Measurements from ENCODE around the gene OR2T29. TPM values are rescaled to one million over a fixed set of nuclear protein-coding genes. Genes with fewer than 3 reads are reported as not detected.

OR2T29 gene
- total and polyA plus RNA-seq, 2 experiments from 2014 or later, result not detected

GRCh38 chr1:248593226-248593625 is 30.7 kb upstream of the OR2T29 start:
- H3K27ac ChIP-seq, result no peak overlapping the region
- TF ChIP-seq CTCF (IDR thresholded peaks at IDR 0.05; ENCODE audit: low read depth, low read length), result no peak
- H3K36me3 ChIP-seq, result no peaks in the 10 kb centered on the region
- no peaks in the 10 kb centered on the region for H3K4me1 ChIP-seq (ENCODE audit: low read depth)
- no peak overlapping the region for H3K4me3 ChIP-seq
- H3K27me3 ChIP-seq, result no peaks in the 10 kb centered on the region
- DNase-seq (ENCODE audit: low read depth in 1 of 2, low spot score in 1 of 2), result no peak
- no peaks in the 10 kb centered on the region for H3K9me3 ChIP-seq (ENCODE audit: low read depth)

DNA sequence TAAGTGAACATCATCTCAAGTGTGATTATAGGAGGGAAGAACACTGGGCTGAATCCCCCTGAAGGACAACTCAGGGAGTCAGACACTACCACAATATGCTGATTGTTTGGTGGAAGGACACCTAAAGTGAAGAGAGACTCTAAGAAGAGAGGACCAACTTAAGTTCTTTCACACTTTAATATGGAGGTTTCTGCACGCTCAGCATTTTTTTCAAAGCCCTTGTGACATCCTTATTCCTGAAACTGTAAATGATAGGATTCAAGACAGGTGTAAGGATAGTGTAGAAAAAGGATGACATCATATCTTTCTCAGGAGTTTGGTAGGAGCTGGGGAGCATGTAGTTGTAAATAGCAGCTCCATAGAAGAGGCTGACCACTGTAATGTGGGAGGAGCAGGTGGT is 30.1 kb upstream of the OR2T29 start:
- Histone ChIP-seq H3K9me3 (ENCODE audit: low read depth) (no peaks in the 10 kb centered on the region), H3K36me3 (no peaks in the 10 kb centered on the region), H3K4me3 (no peak overlapping the region), H3K27ac (no peak overlapping the region), H3K27me3 (no peaks in the 10 kb centered on the region), H3K4me1 (ENCODE audit: low read depth) (no peaks in the 10 kb centered on the region)
- DNase-seq (ENCODE audit: low read depth in 1 of 2, low spot score in 1 of 2), result no peak
- no peak for TF ChIP-seq CTCF (IDR thresholded peaks at IDR 0.05; ENCODE audit: low read depth, low read length)

DNA sequence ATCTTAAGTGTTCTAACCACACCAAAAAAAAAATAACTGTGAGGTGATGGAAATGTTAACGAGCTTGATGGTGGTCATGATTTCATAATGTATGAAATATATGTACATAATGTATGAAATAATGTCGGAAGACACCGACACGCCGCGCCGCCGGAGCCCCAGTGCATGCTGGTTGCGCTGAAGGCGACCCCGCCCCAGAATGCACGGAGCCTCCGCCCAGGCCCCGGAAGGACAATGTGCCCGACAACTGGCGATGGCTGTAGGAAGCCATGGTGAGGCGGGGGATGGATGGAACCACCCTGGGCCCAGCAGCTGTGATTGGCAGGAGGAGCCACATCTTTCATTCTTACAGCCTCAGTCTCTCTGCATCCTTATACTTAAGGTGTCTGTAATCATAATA is 27.5 kb upstream of the OR2T29 start:
- Histone ChIP-seq H3K4me3 (no peak overlapping the region), H3K9me3 (ENCODE audit: low read depth) (no peaks in the 10 kb centered on the region), H3K4me1 (ENCODE audit: low read depth) (no peaks in the 10 kb centered on the region), H3K27me3 (no peaks in the 10 kb centered on the region), H3K36me3 (no peaks in the 10 kb centered on the region), H3K27ac (no peak overlapping the region)
- no peak for TF ChIP-seq CTCF (IDR thresholded peaks at IDR 0.05; ENCODE audit: low read depth, low read length)
- DNase-seq (ENCODE audit: low read depth in 1 of 2, low spot score in 1 of 2), result no peak

GRCh38 chr1:248589334-248589733 is 26.8 kb upstream of the OR2T29 start:
- no peak for DNase-seq (ENCODE audit: low read depth in 1 of 2, low spot score in 1 of 2)
- no peak overlapping the region for H3K27ac ChIP-seq
- no peak overlapping the region for H3K4me3 ChIP-seq
- TF ChIP-seq CTCF (IDR thresholded peaks at IDR 0.05; ENCODE audit: low read depth, low read length), result no peak
- H3K36me3 ChIP-seq, result no peaks in the 10 kb centered on the region
- H3K9me3 ChIP-seq (ENCODE audit: low read depth), result no peaks in the 10 kb centered on the region
- H3K4me1 ChIP-seq (ENCODE audit: low read depth), result no peaks in the 10 kb centered on the region
- no peaks in the 10 kb centered on the region for H3K27me3 ChIP-seq

- DNase-seq (ENCODE audit: low read depth in 1 of 2, low spot score in 1 of 2), result no peak
Observed at GRCh38 chr1:248585266-248585665, 22.7 kb upstream of the OR2T29 start.

More at GRCh38 chr1:248585266-248585665, 22.7 kb upstream of the OR2T29 start:
- Histone ChIP-seq H3K4me1 (ENCODE audit: low read depth) (no peaks in the 10 kb centered on the region), H3K9me3 (ENCODE audit: low read depth) (no peaks in the 10 kb centered on the region), H3K27me3 (no peaks in the 10 kb centered on the region), H3K27ac (no peak overlapping the region), H3K36me3 (no peaks in the 10 kb centered on the region), H3K4me3 (no peak overlapping the region)
- TF ChIP-seq CTCF (IDR thresholded peaks at IDR 0.05; ENCODE audit: low read depth, low read length), result no peak
